ENCODE results near the gene SH2D2A. TPM values are rescaled to one million over a fixed set of nuclear protein-coding genes. Genes with fewer than 3 reads are reported as not detected.

The SH2D2A gene
- polyA plus RNA-seq, 1 of the 3 experiments (the other 2 are of a cell fraction) = not detected

- peak; percentile 13; the same call in 1 of the 2 replicates for TF ChIP-seq CTCF (IDR thresholded peaks at IDR 0.05)
- TF ChIP-seq MAX (IDR thresholded peaks at IDR 0.05; ENCODE audit: low read depth) = no peak
- TF ChIP-seq MEF2A (IDR thresholded peaks at IDR 0.05; ENCODE audit: borderline replicate concordance, low read depth) = no peak
Measured at GRCh38 chr1:156815307-156815826, 1.3 kb downstream of the SH2D2A start (continued).

GRCh38 chr1:156814571-156815260 lies 1.9 kb downstream of the SH2D2A start:
- Histone ChIP-seq H3K36me3 (replicated peaks in 1 of 2; ENCODE audit: control insufficient read depth in 1 of 2, insufficient read depth in 2 of 2, low read length in 1 of 2) (no peaks in the 10 kb centered on the region), H3K4me2 (peak overlapping the region; percentile 20; the same call in 1 of the 2 replicates), H3K27ac (ENCODE audit: low read depth in 2 of 2, low read length in 1 of 2) (peak overlapping the region in 1 of 2 experiments; percentile 61; a peak in 2 of 4 replicates), H3K9me3 (no peaks in the 10 kb centered on the region), H3F3A (replicated peaks; ENCODE audit: insufficient read depth) (no peaks in the 10 kb centered on the region), H3K27me3 (ENCODE audit: insufficient read depth) (no peaks in the 10 kb centered on the region), H3K9ac (no peak overlapping the region), H3K9me2 (no peaks in the 10 kb centered on the region), H3K79me2 (ENCODE audit: insufficient read depth) (no peaks in the 10 kb centered on the region), H2AFZ (ENCODE audit: low read depth) (no peak overlapping the region), H3K4me3 (ENCODE audit: low read depth in 2 of 2, low read length in 1 of 2) (no peak overlapping the region), H3K4me1 (ENCODE audit: control insufficient read depth in 1 of 2, insufficient read depth in 2 of 2, low read depth in 1 of 2, low read length in 1 of 2) (peaks cover 15 to 26% of the 10 kb centered on the region in 2 experiments), H4K20me1 (ENCODE audit: insufficient read depth) (no peaks in the 10 kb centered on the region)
- ChIA-PET CTCF (interaction anchor here (1.1 to 5.5 kb wide), 8 partner anchors 10 to 89 kb away, joined by 3 to 27 read pairs (median 4); partner anchors contain the start of gene NTRK1), POLR2A (interaction anchor here (0.8 to 0.9 kb wide), 3 partner anchors 12 to 45 kb away, joined by 3 to 4 read pairs (median 3); no protein-coding TSS in a partner anchor)
- TF ChIP-seq PBX3 (IDR thresholded peaks at IDR 0.05) (peak; percentile 41; the same call in 1 of the 2 replicates), TCF12 (IDR thresholded peaks at IDR 0.05) (no peak), SIN3A (IDR thresholded peaks at IDR 0.05; ENCODE audit: borderline replicate concordance, low read depth, low read length) (no peak), RCOR1 (IDR thresholded peaks at IDR 0.05; ENCODE audit: low read length) (no peak), TAF1 (IDR thresholded peaks at IDR 0.05; ENCODE audit: borderline replicate concordance, low read depth, low read length) (no peak), MXI1 (IDR thresholded peaks at IDR 0.05; ENCODE audit: low read depth, low read length) (no peak)
- DNase-seq = no peak
- 65% methylated on average over 6 of the region's 7 CpGs for whole genome bisulfite sequencing (ENCODE audit: low lambda C conversion rate)
